HEK293 (cell line): ENCODE data around the gene PRMT6.
"Not testable (repeated sequence)": the region's sequence is repeated elsewhere in the genome, so short reads cannot be mapped to it uniquely, and the experiment has no call there.

Source experiments
- CTCF ChIA-PET: fragments of 350-600 bp; formaldehyde crosslinking; extraction: SDS; loops from one replicate; lab custom pipeline; 2021; ENCODE audit warnings: antibody characterized with exemption; lab: Yijun Ruan, JAX
- POLR2A ChIA-PET: fragments of 300-600 bp; formaldehyde crosslinking; extraction: SDS; loops from one replicate; lab custom pipeline; 2020; ENCODE audit warnings: antibody characterized with exemption, inconsistent platforms; lab: Yijun Ruan, JAX
- H3K27ac ChIP-seq: fragments of 200-500 bp; sonication (Bioruptor generic); 2 replicates; pipeline ENCODE4 v1.5.1; 2014; ENCODE audit warnings: low read depth, low read length, control low read depth, inconsistent platforms; ENCODE audit errors: extremely low read depth
- H3K36me3 ChIP-seq, 2 experiments: fragments of 200-500 bp in 1 of 2; sonication (Bioruptor generic) in 1 of 2; 1 replicate in 1 of 2; 2 replicates in 1 of 2; pipeline ENCODE4 v1.5.1; 2014 to 2017; ENCODE audit warnings: inconsistent platforms in 2 of 2, low read length in 2 of 2; ENCODE audit not compliant: control insufficient read depth in 2 of 2, insufficient read depth in 1 of 2
- H3K4me1 ChIP-seq: fragments of 200-500 bp; sonication (Bioruptor generic); 2 replicates; pipeline ENCODE4 v1.5.1; 2014; ENCODE audit warnings: mild to moderate bottlenecking, low read length, inconsistent platforms; ENCODE audit not compliant: control insufficient read depth, insufficient read depth
- H3K4me3 ChIP-seq: 2 replicates; pipeline ENCODE4 v1.5.1; 2011; ENCODE audit warnings: low read depth, mild to moderate bottlenecking, control low read depth, low read length, moderate library complexity
- H3K9me3 ChIP-seq: fragments of 200-500 bp; sonication (Bioruptor generic); 2 replicates; pipeline ENCODE4 v1.5.1; 2014; ENCODE audit warnings: low read depth, low read length, inconsistent platforms; ENCODE audit not compliant: control insufficient read depth, insufficient read depth
- KLF16 ChIP-seq: fragments of 450-650 bp; formaldehyde crosslinking; IDR thresholded peaks from 2 replicates; pipeline ENCODE4 v1.5.1; 2017; ENCODE audit warnings: missing biosample characterization, missing genetic modification characterization
- KLF8 ChIP-seq: fragments of 450-650 bp; formaldehyde crosslinking; IDR thresholded peaks from 2 replicates; pipeline ENCODE4 v1.5.1; 2016; ENCODE audit warnings: missing biosample characterization, missing genetic modification characterization
- KLF9 ChIP-seq: fragments of 450-650 bp; formaldehyde crosslinking; IDR thresholded peaks from 2 replicates; pipeline ENCODE4 v1.5.1; 2016; ENCODE audit warnings: missing biosample characterization, missing genetic modification characterization, low read depth
- REPIN1 ChIP-seq: fragments of 450-650 bp; formaldehyde crosslinking; IDR thresholded peaks from 2 replicates; pipeline ENCODE4 v1.5.1; 2017; ENCODE audit warnings: missing biosample characterization, missing genetic modification characterization, low read depth
- SCRT1 ChIP-seq: fragments of 450-650 bp; formaldehyde crosslinking; IDR thresholded peaks from 2 replicates; pipeline ENCODE4 v1.5.1; 2016; ENCODE audit warnings: missing biosample characterization, missing genetic modification characterization, borderline replicate concordance
- SP2 ChIP-seq: fragments of 450-650 bp; formaldehyde crosslinking; IDR thresholded peaks from 2 replicates; pipeline ENCODE4 v1.5.1; 2016; ENCODE audit warnings: missing biosample characterization, missing genetic modification characterization
- ZFHX2 ChIP-seq: fragments of 450-650 bp; formaldehyde crosslinking; conservative IDR thresholded peaks from 2 replicates; pipeline ENCODE4 v1.5.1; 2016; ENCODE audit warnings: missing biosample characterization, missing genetic modification characterization
- ZFP41 ChIP-seq: fragments of 450-650 bp; formaldehyde crosslinking; IDR thresholded peaks from 2 replicates; pipeline ENCODE4 v1.5.1; 2016; ENCODE audit warnings: missing biosample characterization, missing genetic modification characterization, borderline replicate concordance
- ZNF214 ChIP-seq: fragments of 450-650 bp; formaldehyde crosslinking; IDR thresholded peaks from 2 replicates; pipeline ENCODE4 v1.5.1; 2017; ENCODE audit warnings: missing biosample characterization, mild to moderate bottlenecking, missing genetic modification characterization, borderline replicate concordance
- ZNF292 ChIP-seq: fragments of 450-650 bp; formaldehyde crosslinking; IDR thresholded peaks from 2 replicates; pipeline ENCODE4 v1.5.1; 2016; ENCODE audit warnings: low read depth, missing biosample characterization, missing genetic modification characterization, borderline replicate concordance
- ZNF302 ChIP-seq: fragments of 450-650 bp; formaldehyde crosslinking; IDR thresholded peaks from 2 replicates; pipeline ENCODE4 v1.5.1; 2016; ENCODE audit warnings: missing biosample characterization, missing genetic modification characterization, low read depth
- ZNF324 ChIP-seq: fragments of 450-650 bp; formaldehyde crosslinking; IDR thresholded peaks from 2 replicates; pipeline ENCODE4 v1.5.1; 2016; ENCODE audit warnings: missing biosample characterization, missing genetic modification characterization
- ZNF341 ChIP-seq: fragments of 450-650 bp; formaldehyde crosslinking; IDR thresholded peaks from 2 replicates; pipeline ENCODE4; 2016; ENCODE audit warnings: low read depth, missing biosample characterization, missing genetic modification characterization
- ZNF423 ChIP-seq: fragments of 450-650 bp; formaldehyde crosslinking; IDR thresholded peaks from 2 replicates; pipeline ENCODE4 v1.5.1; 2016; ENCODE audit warnings: missing biosample characterization, missing genetic modification characterization
- ZNF426 ChIP-seq: fragments of 450-650 bp; formaldehyde crosslinking; IDR thresholded peaks from 2 replicates; pipeline ENCODE4 v1.5.1; 2017; ENCODE audit warnings: missing biosample characterization, missing genetic modification characterization, mild to moderate bottlenecking, inconsistent platforms, moderate library complexity
- ZNF571 ChIP-seq: fragments of 450-650 bp; formaldehyde crosslinking; IDR thresholded peaks from 2 replicates; pipeline ENCODE4 v1.5.0; 2017; ENCODE audit warnings: missing biosample characterization, missing genetic modification characterization
- ZNF580 ChIP-seq: fragments of 450-650 bp; formaldehyde crosslinking; IDR thresholded peaks from 2 replicates; pipeline ENCODE4 v1.5.1; 2016; ENCODE audit warnings: missing biosample characterization, missing genetic modification characterization
- ZNF585B ChIP-seq: fragments of 450-650 bp; formaldehyde crosslinking; IDR thresholded peaks from 2 replicates; pipeline ENCODE4 v1.5.1; 2016; ENCODE audit warnings: missing biosample characterization, missing genetic modification characterization
- ZNF610 ChIP-seq: fragments of 450-650 bp; formaldehyde crosslinking; IDR thresholded peaks from 2 replicates; pipeline ENCODE4 v1.5.1; 2016; ENCODE audit warnings: missing biosample characterization, missing genetic modification characterization, borderline replicate concordance
- ZNF654 ChIP-seq: fragments of 450-650 bp; formaldehyde crosslinking; IDR thresholded peaks from 2 replicates; pipeline ENCODE4 v1.5.1; 2016; ENCODE audit warnings: low read depth, missing biosample characterization, missing genetic modification characterization
- ZNF670 ChIP-seq: fragments of 450-650 bp; formaldehyde crosslinking; IDR thresholded peaks from 2 replicates; pipeline ENCODE4 v1.5.1; 2016; ENCODE audit warnings: missing biosample characterization, missing genetic modification characterization, low read depth
- ZNF777 ChIP-seq: fragments of 450-650 bp; formaldehyde crosslinking; IDR thresholded peaks from 2 replicates; pipeline ENCODE4 v1.5.1; 2017; ENCODE audit warnings: missing biosample characterization, missing genetic modification characterization, borderline replicate concordance
- ZXDB ChIP-seq: fragments of 450-650 bp; formaldehyde crosslinking; IDR thresholded peaks from 2 replicates; pipeline ENCODE4 v1.5.1; 2016; ENCODE audit warnings: missing biosample characterization, missing genetic modification characterization
- TF ChIP-seq, protein P1 (sequence below): fragments of 450-650 bp; formaldehyde crosslinking; IDR thresholded peaks from 2 replicates; pipeline ENCODE4 v1.5.1; 2016; ENCODE audit warnings: missing biosample characterization, missing genetic modification characterization
- TF ChIP-seq, protein P2 (sequence below): fragments of 450-650 bp; formaldehyde crosslinking; IDR thresholded peaks from 2 replicates; pipeline ENCODE4 v1.5.1; 2017; ENCODE audit warnings: missing biosample characterization, missing genetic modification characterization

PRMT6 gene

GRCh38 chr1:107018445-107018844, 38.0 kb upstream of the PRMT6 start (continued):
- no peak for TF ChIP-seq KLF16 (tag by site-specific recombination)
- TF ChIP-seq REPIN1 (tag by site-specific recombination) = no peak

DNA sequence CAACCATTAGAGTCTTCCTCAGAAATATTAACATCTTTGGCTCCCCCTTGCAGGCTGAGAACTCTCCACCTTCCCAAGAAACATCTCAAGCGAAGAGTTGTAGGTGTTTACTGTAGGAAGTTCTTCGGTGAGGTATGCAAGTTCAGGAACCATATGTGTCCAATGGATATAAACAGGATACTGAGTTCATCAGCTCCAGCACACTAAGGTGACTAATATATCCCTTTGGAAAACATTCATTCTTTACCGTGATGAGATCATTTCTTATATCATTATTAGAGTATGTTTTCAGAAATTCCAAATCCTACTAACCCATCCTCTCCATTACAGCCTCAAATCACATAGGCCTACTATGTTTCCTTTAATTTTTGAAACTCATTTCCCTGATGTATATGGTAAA, 37.3 kb upstream of the PRMT6 start:
- Histone ChIP-seq H3K4me3 (no peak overlapping the region), H3K36me3 (no peaks in the 10 kb centered on the region), H3K4me1 (no peaks in the 10 kb centered on the region), H3K9me3 (no peaks in the 10 kb centered on the region), H3K27ac (no peak overlapping the region)
- ChIA-PET POLR2A (no interaction called here), CTCF (no interaction called here)
- no peak for TF ChIP-seq ZNF777 (tag by site-specific recombination)
- no peak for TF ChIP-seq ZFHX2 (tag by site-specific recombination)
- TF ChIP-seq, protein P1, sequence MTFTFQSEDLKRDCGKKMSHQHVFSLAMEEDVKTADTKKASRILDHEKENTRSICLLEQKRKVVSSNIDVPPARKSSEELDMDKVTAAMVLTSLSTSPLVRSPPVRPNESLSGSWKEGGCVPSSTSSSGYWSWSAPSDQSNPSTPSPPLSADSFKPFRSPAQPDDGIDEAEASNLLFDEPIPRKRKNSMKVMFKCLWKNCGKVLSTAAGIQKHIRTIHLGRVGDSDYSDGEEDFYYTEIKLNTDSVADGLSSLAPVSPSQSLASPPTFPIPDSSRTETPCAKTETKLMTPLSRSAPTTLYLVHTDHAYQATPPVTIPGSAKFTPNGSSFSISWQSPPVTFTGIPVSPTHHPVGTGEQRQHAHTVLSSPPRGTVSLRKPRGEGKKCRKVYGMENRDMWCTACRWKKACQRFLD (tag by site-specific recombination) = no peak
- no peak for TF ChIP-seq ZNF426 (tag by site-specific recombination)
- no peak for TF ChIP-seq SP2 (tag by site-specific recombination)
- no peak for TF ChIP-seq ZNF670 (tag by site-specific recombination)
- no peak for TF ChIP-seq ZFP41
- no peak for TF ChIP-seq ZNF214
- TF ChIP-seq ZNF302 (tag by site-specific recombination) = no peak

DNA sequence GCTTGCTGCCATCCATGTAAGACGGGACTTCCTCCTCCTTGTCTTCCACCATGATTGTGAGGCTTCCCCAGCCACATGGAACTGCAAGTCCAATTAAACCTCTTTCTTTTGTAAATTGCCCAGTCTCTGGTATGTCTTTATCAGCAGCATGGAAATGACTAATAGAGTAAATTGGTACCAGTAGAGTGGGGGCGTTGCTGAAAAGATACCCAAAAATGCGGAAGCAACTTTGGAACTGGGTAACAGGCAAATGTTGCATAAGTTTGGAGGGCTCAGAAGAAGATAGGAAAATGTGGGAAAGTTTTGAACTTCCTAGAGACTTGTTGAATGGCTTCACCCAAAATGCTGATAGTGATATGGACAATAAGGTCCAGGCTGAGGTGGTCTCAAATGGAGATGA, 17.6 kb upstream of the PRMT6 start:
- H3K4me3 ChIP-seq, H3K36me3 ChIP-seq, H3K27ac ChIP-seq, CTCF ChIA-PET, H3K4me1 ChIP-seq, POLR2A ChIA-PET, H3K9me3 ChIP-seq: not testable (repeated sequence)

- CTCF ChIA-PET, H3K4me1 ChIP-seq, H3K4me3 ChIP-seq, H3K27ac ChIP-seq, H3K9me3 ChIP-seq, H3K36me3 ChIP-seq, POLR2A ChIA-PET: not testable (repeated sequence)
Measured at GRCh38 chr1:107044310-107045220, 11.9 kb upstream of the PRMT6 start.

GRCh38 chr1:107047602-107048001, 8.9 kb upstream of the PRMT6 start:
- ChIA-PET CTCF (interaction anchor here (0.6 kb wide), 2 partner anchors 126 to 1156 kb away, joined by 3 to 4 read pairs; no protein-coding TSS in a partner anchor), POLR2A (no interaction called here)
- H3K9me3 ChIP-seq = no peaks in the 10 kb centered on the region
- TF ChIP-seq ZXDB (tag by site-specific recombination) (no peak), ZNF585B (tag by site-specific recombination) (no peak), ZNF423 (no peak), ZNF571 (tag by site-specific recombination) (no peak), ZNF292 (tag by site-specific recombination) (no peak), KLF8 (tag by site-specific recombination) (no peak), KLF9 (tag by site-specific recombination) (no peak), ZNF341 (tag by site-specific recombination) (no peak), ZNF580 (tag by site-specific recombination) (no peak), SCRT1 (tag by site-specific recombination) (no peak), ZNF324 (tag by site-specific recombination) (no peak), ZNF610 (tag by site-specific recombination) (no peak), ZNF654 (no peak)
- TF ChIP-seq, protein P2, sequence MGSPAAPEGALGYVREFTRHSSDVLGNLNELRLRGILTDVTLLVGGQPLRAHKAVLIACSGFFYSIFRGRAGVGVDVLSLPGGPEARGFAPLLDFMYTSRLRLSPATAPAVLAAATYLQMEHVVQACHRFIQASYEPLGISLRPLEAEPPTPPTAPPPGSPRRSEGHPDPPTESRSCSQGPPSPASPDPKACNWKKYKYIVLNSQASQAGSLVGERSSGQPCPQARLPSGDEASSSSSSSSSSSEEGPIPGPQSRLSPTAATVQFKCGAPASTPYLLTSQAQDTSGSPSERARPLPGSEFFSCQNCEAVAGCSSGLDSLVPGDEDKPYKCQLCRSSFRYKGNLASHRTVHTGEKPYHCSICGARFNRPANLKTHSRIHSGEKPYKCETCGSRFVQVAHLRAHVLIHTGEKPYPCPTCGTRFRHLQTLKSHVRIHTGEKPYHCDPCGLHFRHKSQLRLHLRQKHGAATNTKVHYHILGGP (tag by site-specific recombination) = no peak

More at GRCh38 chr1:107047602-107048001, 8.9 kb upstream of the PRMT6 start:
- Histone ChIP-seq H3K36me3 (no peaks in the 10 kb centered on the region), H3K4me1 (no peaks in the 10 kb centered on the region), H3K4me3 (no peak overlapping the region), H3K27ac (no peak overlapping the region)
